Mucosa of descending colon (tissue), 3 donors: ENCODE data around the gene FOXP2. TPM values are rescaled to one million over a fixed set of nuclear protein-coding genes. Genes with fewer than 3 reads are reported as not detected.
"Not testable (repeated sequence)": the region's sequence is repeated elsewhere in the genome, so short reads cannot be mapped to it uniquely, and the experiment has no call there.

ENCODE experiments used
- ATAC-seq: fragments of 200-7000 bp; cut with Tn5 transposase; one replicate; pipeline ENCODE4 v1.9.1; 2020; ENCODE audit warnings: mild to moderate bottlenecking, moderate library complexity
- DNase-seq, 3 donors: peaks; one replicate each; pipeline ENCODE4 v3.0.0-alpha.2; 2020
- H3K36me3 ChIP-seq: fragments of 200-600 bp; one replicate; pipeline ENCODE4 v1.8.0; 2021; ENCODE audit warnings: low read depth, mild to moderate bottlenecking
- H3K4me1 ChIP-seq: fragments of 200-600 bp; one replicate; pipeline ENCODE4 v1.8.0; 2021; ENCODE audit warnings: low read depth, mild to moderate bottlenecking
- H3K4me3 ChIP-seq: fragments of 200-600 bp; one replicate; pipeline ENCODE4 v1.8.0; 2021; ENCODE audit warnings: mild to moderate bottlenecking
- H3K9me3 ChIP-seq: fragments of 200-600 bp; one replicate; pipeline ENCODE4 v1.8.0; 2021; ENCODE audit warnings: mild to moderate bottlenecking
- CTCF ChIP-seq: fragments of 200-600 bp; IDR thresholded peaks from one replicate; pipeline ENCODE4 v1.8.0; 2022; ENCODE audit warnings: antibody characterized with exemption, mild to moderate bottlenecking
- intact Hi-C, 2 donors: fragments of 100-400 bp; cut with DNase I in 1 of 2; cut with micrococcal nuclease in 1 of 2; formaldehyde crosslinking; loops; one replicate each; pipeline versions ENCODE4 v1.11.0 to v1.11.1; 2022; cut with DNase I, micrococcal nuclease
- total RNA-seq, 3 donors: library from RNA; stranded (reverse); fragmentation: NEBNext Ultra II Directional in 2 of 3; extraction: Animal tissue kit (Norgen Biotek cat#: 25700) in 2 of 3; gene quantifications; one replicate each; pipeline versions ENCODE4 v1.2.1 to v1.2.4, GENCODE V29; 2021 to 2023
- donor health status: DM: no; HTN: no; CAD: no; lungs with moderate emphysema.
- donor health status: DM: no; HTN: no; CAD: no.
- donor health status: DM: no; HTN: yes; CAD: no.

The FOXP2 gene
- total RNA-seq, 3 donors from 2014 or later: 14.9 to 88.0 (median 17.2) TPM

GRCh38 chr7:114590298-114590697, 175.7 kb downstream of the FOXP2 start:
- Histone ChIP-seq H3K36me3 (no peaks in the 10 kb centered on the region), H3K4me3 (no peak overlapping the region), H3K4me1 (no peaks in the 10 kb centered on the region), H3K9me3 (no peaks in the 10 kb centered on the region)
- DNase-seq (no peak), ATAC-seq (no peak)
- no peak for TF ChIP-seq CTCF
- intact Hi-C loops: no loop called here

GRCh38 chr7:114598946-114599345, 184.3 kb downstream of the FOXP2 start:
- H3K4me1 ChIP-seq: no peaks in the 10 kb centered on the region
- no peak for DNase-seq
- intact Hi-C loops: no loop called here
- H3K36me3 ChIP-seq: no peaks in the 10 kb centered on the region
- no peak overlapping the region for H3K4me3 ChIP-seq
- no peak for ATAC-seq
- no peak for TF ChIP-seq CTCF
- H3K9me3 ChIP-seq: no peaks in the 10 kb centered on the region

GRCh38 chr7:114606100-114606499, 191.5 kb downstream of the FOXP2 start:
- Histone ChIP-seq H3K4me1 (no peaks in the 10 kb centered on the region), H3K9me3 (no peaks in the 10 kb centered on the region), H3K4me3 (no peak overlapping the region), H3K36me3 (no peaks in the 10 kb centered on the region)
- DNase-seq (no peak), ATAC-seq (no peak)
- TF ChIP-seq CTCF: no peak
- intact Hi-C loops: no loop called here

- H3K9me3 ChIP-seq: not testable (repeated sequence)
Observed at GRCh38 chr7:114608822-114609221, 194.2 kb downstream of the FOXP2 start.

GRCh38 chr7:114620208-114620607, 205.6 kb downstream of the FOXP2 start:
- Histone ChIP-seq H3K9me3 (no peaks in the 10 kb centered on the region), H3K36me3 (no peaks in the 10 kb centered on the region), H3K4me3 (no peak overlapping the region), H3K4me1 (no peaks in the 10 kb centered on the region)
- DNase-seq: no peak
- intact Hi-C loops: no loop called here
- no peak for ATAC-seq
- no peak for TF ChIP-seq CTCF

More at GRCh38 chr7:114608822-114609221, 194.2 kb downstream of the FOXP2 start:
- ATAC-seq, DNase-seq, H3K4me3 ChIP-seq, H3K36me3 ChIP-seq, intact Hi-C loops, H3K4me1 ChIP-seq: not testable (repeated sequence)

GRCh38 chr7:114622221-114622620, 207.6 kb downstream of the FOXP2 start:
- intact Hi-C loops: no loop called here
- ATAC-seq (no peak), DNase-seq (no peak)
- H3K36me3 ChIP-seq: no peaks in the 10 kb centered on the region
- H3K9me3 ChIP-seq: no peaks in the 10 kb centered on the region
- H3K4me1 ChIP-seq: no peaks in the 10 kb centered on the region
- H3K4me3 ChIP-seq: no peak overlapping the region
- TF ChIP-seq CTCF: no peak
